ENCODE data around the gene JCAD.
"Not testable (repeated sequence)": the region's sequence is repeated elsewhere in the genome, so short reads cannot be mapped to it uniquely, and the experiment has no call there.

JCAD gene

DNA sequence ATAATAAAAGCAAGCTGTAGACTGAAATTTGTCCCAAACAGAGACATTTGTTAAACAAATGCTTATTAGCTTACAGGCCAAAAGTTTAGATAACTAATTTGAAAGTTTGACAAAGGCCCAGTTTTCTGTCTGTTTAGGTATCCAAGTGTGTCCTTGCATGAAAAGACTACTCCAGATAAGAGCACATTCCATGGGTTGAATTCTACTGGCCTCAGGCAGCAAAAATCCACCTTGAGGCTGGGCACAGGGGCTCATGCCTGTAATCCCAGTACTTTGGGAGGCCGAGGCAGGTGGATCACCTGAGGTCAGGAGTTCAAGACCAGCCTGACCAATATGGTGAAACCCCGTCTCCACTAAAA lies 80.0 kb downstream of the JCAD start:
- DNase-seq: not testable (repeated sequence)

DNA sequence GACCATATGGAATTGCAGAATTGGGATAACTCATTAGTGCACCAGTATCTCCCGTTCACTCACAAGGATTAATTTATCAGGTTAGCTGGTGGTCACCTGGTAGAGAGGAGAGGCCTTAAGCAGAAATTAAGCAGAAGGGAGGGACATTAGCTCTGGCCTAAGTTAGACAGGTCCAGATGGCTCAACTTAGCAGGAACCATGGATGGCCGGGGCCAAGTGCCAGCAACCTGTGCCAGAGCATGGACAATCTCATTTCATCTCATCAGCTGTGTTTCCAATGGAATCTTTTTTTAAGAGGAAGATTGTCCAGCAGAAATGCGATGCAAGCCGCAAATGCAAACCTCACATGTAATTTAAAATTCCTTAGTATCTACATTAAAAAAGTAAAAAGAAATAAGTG lies 82.2 kb downstream of the JCAD start:
- no peak for DNase-seq

DNA sequence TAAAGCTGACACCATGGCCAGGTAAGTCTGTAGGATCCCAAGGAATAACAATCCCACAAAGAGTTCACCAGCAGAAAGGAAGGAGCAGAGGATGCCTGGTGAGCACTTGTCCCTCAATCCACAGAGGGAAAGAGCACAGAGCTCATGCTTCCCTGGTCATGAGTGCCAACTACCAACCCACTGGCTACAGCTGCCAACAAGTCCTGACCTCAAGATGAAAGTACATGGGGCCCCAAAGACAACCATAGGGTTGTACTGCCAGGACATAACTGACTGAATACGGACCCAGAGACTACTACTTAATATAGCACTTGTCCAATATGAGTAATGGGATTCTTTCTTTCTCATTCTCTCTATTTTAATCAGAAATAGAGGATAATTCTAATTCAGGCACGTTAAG lies 83.3 kb downstream of the JCAD start:
- DNase-seq: no peak

DNA sequence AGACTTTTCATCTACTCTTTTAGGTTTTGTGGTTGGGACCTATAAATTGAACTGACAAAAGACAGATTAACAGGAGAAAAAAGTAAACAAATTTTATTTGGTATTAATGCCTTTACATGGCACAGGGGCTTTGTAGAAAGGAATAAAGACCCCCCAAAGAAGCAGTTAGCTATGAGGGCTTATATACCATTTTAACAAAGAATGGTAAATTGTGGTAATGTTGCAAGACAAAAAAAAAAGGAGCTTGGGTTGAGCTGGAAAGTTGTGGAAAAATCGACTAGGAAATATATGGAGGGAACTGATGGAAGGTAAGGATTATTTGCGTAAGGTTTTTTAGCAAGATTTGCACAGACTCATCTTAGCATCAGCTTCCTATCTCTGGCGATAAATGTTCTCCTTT lies 84.6 kb downstream of the JCAD start:
- DNase-seq: no peak

DNA sequence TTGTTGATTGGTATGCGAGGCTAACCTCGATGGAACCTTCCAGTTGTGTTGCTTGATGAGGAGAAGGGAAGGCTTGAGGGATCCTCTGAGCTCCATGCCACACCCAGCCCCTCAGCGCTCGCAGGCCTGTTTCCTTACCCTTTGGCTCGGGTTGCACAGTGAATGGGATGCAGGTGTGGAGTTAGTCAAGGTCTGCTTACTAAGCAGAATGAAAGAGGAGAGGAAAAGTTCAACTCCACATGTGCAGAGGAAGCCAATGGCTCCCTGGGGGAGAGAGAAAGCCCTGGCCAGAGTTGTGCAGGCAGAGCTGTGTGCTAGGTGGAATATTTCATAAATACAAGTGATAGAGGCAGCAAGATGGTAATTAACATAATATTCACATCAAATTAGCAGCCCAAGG lies 85.5 kb downstream of the JCAD start:
- DNase-seq: no peak

DNA sequence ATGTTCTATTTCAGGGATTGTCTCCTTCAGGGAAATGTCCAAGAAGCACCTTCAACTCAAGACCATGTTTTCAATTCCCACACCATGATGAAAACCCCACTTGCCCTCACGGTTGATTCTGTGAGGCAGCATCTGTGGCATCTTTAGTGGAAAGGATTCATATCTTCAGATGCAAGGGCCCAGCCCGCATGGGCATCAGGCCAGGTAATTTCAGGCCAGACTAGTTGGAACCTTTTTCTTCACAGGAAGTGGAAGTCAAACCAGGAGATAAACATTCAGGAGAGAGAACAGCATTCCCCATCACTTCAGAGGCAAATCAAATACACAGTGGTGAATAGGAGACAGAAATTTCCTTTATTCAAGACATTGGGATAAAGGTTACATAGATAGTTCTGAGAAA lies 88.8 kb downstream of the JCAD start:
- no peak for DNase-seq

DNA sequence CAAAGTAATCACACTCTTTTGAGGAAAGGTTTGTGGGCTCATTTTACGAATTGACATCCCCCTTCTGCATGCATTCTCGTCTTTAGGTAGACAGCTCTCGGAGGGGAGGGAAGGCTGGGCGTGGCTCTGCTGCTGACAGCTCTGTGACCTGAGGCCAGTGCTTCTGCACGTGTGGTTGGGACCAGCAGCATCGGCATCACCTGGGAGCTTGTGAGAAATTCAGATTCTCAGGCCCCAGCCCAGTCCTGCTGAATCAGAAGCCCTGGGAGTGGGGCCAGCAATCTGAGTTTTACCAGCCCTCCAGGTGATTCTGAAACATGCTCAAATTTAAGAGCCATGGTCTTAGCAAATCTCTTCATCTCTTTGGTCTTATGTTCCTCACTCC lies 89.4 kb downstream of the JCAD start:
- DNase-seq: no peak

DNA sequence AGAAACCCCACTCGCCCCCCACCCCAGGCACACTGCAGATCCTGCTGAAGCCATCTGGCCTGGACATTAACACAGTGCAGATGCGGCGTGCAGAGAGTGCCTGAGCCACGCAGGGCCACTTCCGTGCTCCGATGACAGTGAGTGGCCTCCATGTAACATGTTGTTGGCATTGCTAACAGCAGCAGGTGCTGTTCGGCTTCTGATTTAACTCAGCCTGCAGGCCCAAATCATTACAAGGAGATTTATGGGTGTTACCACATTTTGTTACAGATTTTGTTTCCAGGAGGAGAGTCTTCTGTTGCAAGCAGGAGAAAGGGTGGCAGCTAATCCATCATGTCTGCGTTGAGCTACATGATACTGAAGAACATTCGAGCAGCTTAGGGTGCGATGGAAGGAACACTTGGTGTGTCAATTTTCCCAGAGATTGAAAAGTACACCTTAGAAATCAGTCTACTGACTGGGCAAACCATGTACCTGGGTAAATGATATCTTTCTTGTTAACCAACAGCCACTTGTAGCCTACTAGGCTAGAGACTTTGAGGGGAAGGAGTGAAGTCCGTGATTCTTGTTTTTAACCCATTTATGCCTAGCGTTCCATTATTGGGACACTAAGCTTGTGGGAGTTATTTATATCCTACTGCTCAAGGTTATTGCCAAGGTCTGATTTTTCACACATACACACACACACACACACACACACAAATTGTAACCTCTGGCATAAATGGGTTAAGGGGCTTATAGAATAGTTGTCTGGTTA lies 90.0 kb downstream of the JCAD start:
- no peak for DNase-seq

DNA sequence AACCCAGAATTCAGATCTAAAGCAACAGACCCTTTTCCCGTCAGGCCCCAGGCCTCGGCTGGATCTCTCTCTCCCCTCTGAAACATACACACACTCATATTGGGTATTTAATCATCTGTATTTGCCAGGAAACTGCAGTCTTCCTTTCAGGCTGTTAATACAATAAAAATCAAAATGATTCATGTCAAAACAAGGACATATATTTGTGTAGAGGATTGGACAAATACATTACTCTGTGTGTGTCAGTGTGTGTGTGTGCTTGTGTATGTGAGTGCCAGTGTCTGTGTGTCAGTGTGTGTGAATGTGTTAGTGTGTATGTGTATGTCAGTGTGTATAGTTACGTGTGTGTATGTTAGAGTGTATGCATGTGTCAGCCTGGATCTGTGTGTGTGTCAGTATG lies 90.8 kb downstream of the JCAD start:
- DNase-seq: no peak

DNA sequence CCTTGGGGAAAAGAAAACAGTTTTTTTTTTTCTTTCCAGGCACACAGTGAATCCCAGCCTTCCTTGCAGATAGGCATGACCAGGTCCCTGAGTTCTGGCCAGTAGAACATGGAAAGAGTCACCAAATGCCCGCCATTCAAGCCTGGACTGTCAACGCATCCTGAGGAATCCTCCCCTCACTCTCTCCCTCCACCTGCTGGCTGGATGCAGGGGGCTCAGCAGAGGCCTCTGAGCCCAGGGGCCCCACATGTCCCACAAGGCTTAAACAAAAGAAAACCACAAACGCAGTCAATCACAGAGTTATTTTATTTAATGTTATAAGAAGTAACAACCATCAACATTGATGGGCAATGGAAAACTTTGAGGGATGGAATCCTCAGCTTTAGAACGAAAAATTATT lies 93.1 kb downstream of the JCAD start:
- DNase-seq: no peak

Measured in effector CD4-positive, alpha-beta T cell (primary cell).